HK-2 (cell line): ENCODE results near the gene UNC79.

Experiments
- DNase-seq: peaks from one replicate; pipeline ENCODE4 v3.0.0-alpha.2; 2018; ENCODE audit not compliant: unreplicated experiment

UNC79 gene

DNA sequence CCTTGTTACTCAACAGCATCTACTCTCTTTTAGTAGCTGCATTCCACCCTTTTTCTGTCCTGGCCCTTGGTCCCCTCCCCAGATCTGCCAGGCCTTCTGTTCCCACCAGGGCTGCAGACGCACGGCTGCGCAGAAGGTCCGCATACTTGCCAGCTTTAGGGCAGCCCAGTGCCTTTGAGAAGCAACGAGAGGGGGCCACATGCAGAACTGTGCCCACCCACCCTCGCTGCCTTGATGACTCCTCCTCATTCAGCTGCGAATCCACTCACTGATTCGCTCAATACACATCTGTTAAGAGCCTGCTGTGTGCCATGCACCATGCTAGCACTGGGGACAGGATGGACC, 318.3 kb downstream of the UNC79 start:
- no peak for DNase-seq

DNA sequence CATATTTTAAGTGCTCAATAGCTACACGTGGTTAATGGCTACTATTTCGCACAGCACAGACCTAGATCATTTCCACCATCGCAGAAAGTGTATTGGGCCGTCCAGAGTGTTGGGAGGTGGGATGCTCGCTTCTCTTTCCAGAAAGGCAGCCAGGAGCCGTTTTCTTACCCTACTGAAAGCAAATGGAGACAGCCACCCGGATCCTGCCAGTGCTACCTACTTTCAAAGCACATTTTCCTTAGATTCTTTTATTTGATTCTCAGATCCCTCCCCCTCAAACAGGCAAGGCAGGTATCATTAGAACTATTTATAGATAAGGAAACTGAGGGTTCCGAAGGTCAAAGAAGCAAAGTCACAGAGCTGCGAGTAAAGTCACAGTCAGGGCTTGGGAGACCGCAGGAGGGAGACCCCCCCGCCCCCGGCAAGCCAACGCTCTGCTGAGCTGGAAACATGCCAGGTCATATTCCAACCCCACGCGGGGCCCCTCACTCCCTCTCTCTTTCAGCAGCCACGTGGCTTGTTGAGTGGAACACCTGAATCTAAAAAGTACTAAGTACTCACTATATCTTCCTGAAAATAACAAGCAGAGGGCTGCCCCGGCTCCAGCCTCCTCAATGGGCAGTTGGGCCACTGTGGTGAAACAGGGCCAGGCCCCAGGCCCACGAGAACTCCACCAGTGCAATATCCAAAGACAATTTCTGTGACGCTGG, 321.4 kb downstream of the UNC79 start:
- DNase-seq: no peak

DNA sequence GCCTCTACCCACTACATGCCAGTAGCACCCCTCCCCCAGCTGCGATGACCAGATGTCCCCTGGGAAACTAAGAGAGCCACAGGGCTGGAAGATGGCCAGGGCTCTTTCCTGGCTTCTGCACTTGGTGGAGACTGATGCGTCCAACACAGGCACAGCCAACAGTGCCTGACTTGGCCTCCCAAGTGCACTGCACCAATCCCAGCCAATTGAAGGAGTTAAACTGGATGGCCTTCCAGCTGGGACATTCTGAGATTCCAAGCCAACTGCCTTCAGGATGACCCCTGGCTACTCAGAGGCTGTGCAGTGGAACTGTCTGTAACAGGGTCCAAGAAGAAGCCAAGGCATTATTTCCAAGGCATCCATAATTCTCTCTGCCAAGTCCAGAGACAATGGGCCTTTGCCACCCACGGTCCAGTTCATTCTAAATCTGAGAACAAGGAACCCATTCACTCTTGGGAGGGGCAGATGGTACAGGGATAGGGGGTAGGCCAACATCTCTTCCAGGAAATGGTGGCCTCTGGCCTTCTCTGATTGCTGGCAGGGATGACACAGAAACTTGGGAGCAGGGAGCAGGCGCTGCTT, 322.3 kb downstream of the UNC79 start:
- DNase-seq: no peak

DNA sequence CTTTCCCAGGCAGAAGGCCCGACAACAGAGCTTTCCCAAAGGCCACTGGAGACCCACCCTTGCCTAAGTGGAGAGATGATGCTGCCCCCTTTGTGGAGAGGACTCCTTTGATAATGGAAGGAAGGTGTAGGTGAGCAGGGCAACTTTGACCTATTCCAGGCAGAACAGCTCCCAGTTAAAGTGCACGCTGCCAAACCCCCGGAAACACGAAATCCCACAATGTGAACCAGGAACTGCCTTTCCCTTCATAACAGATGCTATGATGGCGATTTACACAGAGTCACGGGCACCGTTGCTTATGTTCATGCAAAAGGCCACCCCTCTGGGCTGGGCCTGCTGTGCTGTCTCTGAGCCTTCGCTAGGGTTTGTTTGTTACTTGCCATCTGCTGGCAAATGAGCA, 322.9 kb downstream of the UNC79 start:
- no peak for DNase-seq

DNA sequence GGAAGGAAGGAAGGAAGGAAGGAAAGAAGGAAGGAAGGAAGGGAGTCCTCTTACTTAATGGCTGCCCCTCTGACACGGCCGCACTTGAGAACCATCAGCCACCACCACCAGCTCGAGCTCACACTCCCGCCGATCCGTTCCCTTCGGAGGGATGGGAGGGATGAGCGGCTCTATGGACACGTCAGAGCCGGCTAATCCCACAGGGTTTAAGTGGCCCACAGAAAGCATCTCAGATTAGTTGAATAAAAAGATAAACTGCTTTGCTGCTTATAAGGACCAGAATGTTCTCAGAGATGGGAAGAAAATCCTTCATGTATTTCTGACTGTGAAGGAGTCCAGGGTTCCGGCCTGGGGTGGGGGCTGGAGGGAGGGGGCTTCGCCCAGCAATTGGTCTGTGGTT, 326.5 kb downstream of the UNC79 start:
- DNase-seq: no peak
